Renal cortex interstitium (tissue), 11 donors: ENCODE results near the gene FRMD6. TPM values are rescaled to one million over a fixed set of nuclear protein-coding genes. Genes with fewer than 3 reads are reported as not detected.

Experiments used
- DNase-seq, 11 donors: peaks; one replicate each; pipeline ENCODE4 v3.0.0-alpha.2; 2013; ENCODE audit warnings: low read depth in 9 of 11, low spot score in 4 of 11; ENCODE audit errors: extremely low read depth in 1 of 11
- polyA plus RNA-seq, 3 donors: library from polyadenylated mRNA; unstranded; fragments of 120-200 nt; gene quantifications; one replicate each; pipeline ENCODE4 v1.2.1, GENCODE V29; 2013; ENCODE audit not compliant: insufficient read length in 3 of 3

FRMD6 gene
- polyA plus RNA-seq, 3 donors = 17.0 to 21.4 (median 18.1) TPM

- DNase-seq = no peak
Measured at GRCh38 chr14:51703787-51704186, 52.1 kb downstream of the FRMD6 start.

GRCh38 chr14:51704545-51704944, 52.8 kb downstream of the FRMD6 start:
- DNase-seq = no peak

- no peak for DNase-seq
Measured at GRCh38 chr14:51707327-51707726, 55.6 kb downstream of the FRMD6 start.

- no peak for DNase-seq
Measured at GRCh38 chr14:51711505-51711904, 59.8 kb downstream of the FRMD6 start.

GRCh38 chr14:51715250-51715649, 63.5 kb downstream of the FRMD6 start:
- DNase-seq = no peak

- DNase-seq = no peak
Measured at GRCh38 chr14:51715742-51716141, 64.0 kb downstream of the FRMD6 start.

- DNase-seq = no peak
Measured at GRCh38 chr14:51716610-51717009, 64.9 kb downstream of the FRMD6 start.

GRCh38 chr14:51717766-51718165, 66.1 kb downstream of the FRMD6 start:
- DNase-seq = peak in 1 of 11 donors; percentile 39

- DNase-seq = no peak
Measured at GRCh38 chr14:51719955-51720354, 68.2 kb downstream of the FRMD6 start.

- DNase-seq = no peak
Measured at GRCh38 chr14:51723990-51724389, 72.3 kb downstream of the FRMD6 start.

GRCh38 chr14:51724650-51725049, 72.9 kb downstream of the FRMD6 start:
- DNase-seq = no peak

- no peak for DNase-seq
Measured at GRCh38 chr14:51725061-51725460, 73.4 kb downstream of the FRMD6 start.

GRCh38 chr14:51726166-51726899, 74.6 kb downstream of the FRMD6 start:
- DNase-seq = no peak

GRCh38 chr14:51727526-51727925, 75.8 kb downstream of the FRMD6 start:
- DNase-seq = no peak

- DNase-seq = no peak
Measured at GRCh38 chr14:51730098-51730497, 78.4 kb downstream of the FRMD6 start.

GRCh38 chr14:51730684-51731083, 79.0 kb downstream of the FRMD6 start:
- DNase-seq = no peak

- no peak for DNase-seq
Measured at GRCh38 chr14:51732494-51733112, 80.9 kb downstream of the FRMD6 start.

- no peak for DNase-seq
Measured at GRCh38 chr14:51733147-51733546, 81.4 kb downstream of the FRMD6 start.

GRCh38 chr14:51735851-51736250, 84.1 kb downstream of the FRMD6 start:
- no peak for DNase-seq

GRCh38 chr14:51738754-51739153, 87.0 kb downstream of the FRMD6 start:
- DNase-seq = no peak

GRCh38 chr14:51743588-51744000, 91.9 kb downstream of the FRMD6 start:
- no peak for DNase-seq
